ENCODE results near the gene DDX41.

- TF ChIP-seq CTCF (conservative IDR thresholded peaks at IDR 0.05 in 1 of 2, IDR thresholded peaks at IDR 0.05 in 1 of 2; ENCODE audit: low read depth in 1 of 2, low read length in 2 of 2) (no peak), EZH2 (IDR thresholded peaks at IDR 0.05; ENCODE audit: low read length, missing control alignments) (no peak)
Measured at GRCh38 chr5:177526791-177527190, 10.0 kb upstream of the DDX41 start.

All from fibroblast of lung (primary cell).